Measurements from ENCODE around the gene MNDA. TPM values are rescaled to one million over a fixed set of nuclear protein-coding genes. Genes with fewer than 3 reads are reported as not detected.

The MNDA gene
- total RNA-seq, result not detected in 2 replicates

DNA sequence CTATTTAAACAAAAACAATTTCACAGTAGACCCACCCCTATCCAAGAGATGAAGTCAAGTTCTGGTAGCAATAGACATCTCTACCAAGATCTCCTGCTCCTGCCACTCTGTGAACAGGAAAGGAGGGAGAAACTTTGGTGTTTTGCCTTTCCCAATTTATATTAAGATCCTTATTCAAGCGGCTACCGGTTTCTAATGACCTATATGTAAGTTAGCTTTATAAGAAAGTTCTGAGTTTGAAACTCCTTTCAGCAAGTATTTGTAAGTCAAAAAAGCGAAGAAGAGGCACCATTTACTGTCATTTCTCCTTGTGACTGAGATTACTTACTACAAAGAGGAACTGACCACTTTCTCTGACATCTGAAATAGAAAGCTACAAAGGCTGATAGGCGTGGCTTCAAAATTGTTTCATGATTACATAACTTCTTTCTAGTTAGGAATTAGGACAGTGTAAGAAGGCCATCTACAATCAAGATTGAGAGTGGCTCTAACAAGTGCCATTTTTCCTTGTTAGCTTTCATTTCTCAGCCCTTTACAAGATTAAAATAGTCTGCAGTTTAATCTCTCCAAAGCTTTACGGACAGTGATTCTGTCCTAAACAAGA is at the start of gene MNDA:
Gene MNDA, plus strand, starts transcription at position 448 of the 604 bp plus-strand sequence. CDS start 10,803 bp downstream, outside the sequence.

Other genes starting within 250 kb of the MNDA start
- not detected in 2 replicates for gene OR10Z1, start 226.1 kb upstream of the MNDA start, total RNA-seq
- not detected in 2 replicates for gene SPTA1, start 144.6 kb upstream of the MNDA start, total RNA-seq
- gene OR6K2, start 130.7 kb upstream of the MNDA start, total RNA-seq, result not detected in 2 replicates
- gene OR6K3, start 110.6 kb upstream of the MNDA start, total RNA-seq, result not detected in 2 replicates
- gene OR6K6, start 76.6 kb upstream of the MNDA start, total RNA-seq, result not detected in 2 replicates
- not detected in 2 replicates for gene OR6N1, start 59.2 kb upstream of the MNDA start, total RNA-seq
- gene OR6N2, start 50.1 kb upstream of the MNDA start, total RNA-seq, result not detected in 2 replicates
- gene PYHIN1, start 100.2 kb downstream of the MNDA start, total RNA-seq, result not detected in 2 replicates
- gene IFI16, start 178.6 kb downstream of the MNDA start, total RNA-seq, result 68.1 and 161 TPM in 2 replicates
- 0.13 TPM in 1 of 2 replicates, not detected in the other for gene AIM2, start 245.4 kb downstream of the MNDA start, total RNA-seq

All from epithelial cell of alveolus of lung (primary cell).